Adipocyte (in vitro differentiated cells): ENCODE results near the gene KAT7.

ENCODE experiments used
- DNase-seq: peaks from one replicate; pipeline ENCODE4 v3.0.0-alpha.2; 2015; ENCODE audit warnings: low read depth
- H3K27me3 ChIP-seq: replicated peaks from 2 replicates; pipeline ENCODE4 v1.7.0; 2013; ENCODE audit warnings: mild to moderate bottlenecking, low read length, moderate library complexity; ENCODE audit not compliant: control insufficient read depth, insufficient read depth
- H3K36me3 ChIP-seq: 2 replicates; pipeline ENCODE4 v1.7.0; 2013; ENCODE audit warnings: low read length, mild to moderate bottlenecking, moderate library complexity; ENCODE audit not compliant: control insufficient read depth, insufficient read depth, severe bottlenecking
- H3K4me1 ChIP-seq: 2 replicates; pipeline ENCODE4 v1.7.0; 2013; ENCODE audit warnings: mild to moderate bottlenecking, low read length, moderate library complexity; ENCODE audit not compliant: control insufficient read depth, insufficient read depth
- H3K4me3 ChIP-seq: 2 replicates; pipeline ENCODE4 v1.7.0; 2013; ENCODE audit warnings: mild to moderate bottlenecking, low read length, moderate library complexity
- H3K9ac ChIP-seq: 2 replicates; pipeline ENCODE4 v1.7.0; 2013; ENCODE audit warnings: mild to moderate bottlenecking, low read length, moderate library complexity
- H3K9me3 ChIP-seq: 2 replicates; pipeline ENCODE4 v1.7.0; 2013; ENCODE audit warnings: mild to moderate bottlenecking, low read length, moderate library complexity; ENCODE audit not compliant: control insufficient read depth

Gene KAT7

DNA sequence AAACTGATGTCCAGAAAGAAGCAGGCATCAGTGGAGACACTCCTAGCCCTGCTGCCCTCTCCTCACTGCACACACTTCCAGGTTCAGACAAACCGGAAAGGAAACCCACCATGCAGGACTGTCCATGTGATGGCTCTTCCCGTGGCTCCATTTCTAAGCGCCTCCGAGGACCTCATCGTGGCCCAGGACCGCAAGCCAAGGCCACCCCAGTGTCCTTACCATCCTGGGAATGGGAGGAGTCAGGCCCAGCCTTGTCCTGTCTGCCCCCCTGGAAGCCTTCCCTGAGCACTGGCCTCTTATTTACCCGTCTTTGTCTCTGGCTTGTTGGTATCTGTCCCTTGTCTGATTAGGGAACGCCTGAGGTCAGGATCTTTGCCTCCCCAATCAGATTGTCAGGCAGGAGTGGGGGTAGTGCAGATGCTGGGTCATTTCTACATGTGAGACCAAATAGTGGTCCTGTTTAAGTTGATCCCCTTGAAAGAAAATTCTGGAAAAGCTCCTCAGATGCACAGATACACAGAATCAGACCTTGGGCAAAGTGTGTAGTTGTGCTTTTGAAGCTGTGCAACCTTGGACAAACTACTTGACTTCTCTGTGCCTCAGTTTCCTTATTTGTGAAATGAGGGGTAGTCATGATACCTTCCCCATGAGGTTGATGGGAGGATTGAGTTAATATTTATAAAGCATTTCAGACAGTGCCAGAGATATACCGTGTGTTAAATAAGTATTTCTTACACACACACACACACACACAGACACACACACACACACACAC is 58.6 kb downstream of the KAT7 start:
- Histone ChIP-seq H3K4me1 (peaks cover 16% of the 10 kb centered on the region), H3K27me3 (no peaks in the 10 kb centered on the region), H3K9ac (no peak overlapping the region), H3K36me3 (no peaks in the 10 kb centered on the region), H3K9me3 (no peaks in the 10 kb centered on the region), H3K4me3 (no peak overlapping the region)
- DNase-seq: no peak

DNA sequence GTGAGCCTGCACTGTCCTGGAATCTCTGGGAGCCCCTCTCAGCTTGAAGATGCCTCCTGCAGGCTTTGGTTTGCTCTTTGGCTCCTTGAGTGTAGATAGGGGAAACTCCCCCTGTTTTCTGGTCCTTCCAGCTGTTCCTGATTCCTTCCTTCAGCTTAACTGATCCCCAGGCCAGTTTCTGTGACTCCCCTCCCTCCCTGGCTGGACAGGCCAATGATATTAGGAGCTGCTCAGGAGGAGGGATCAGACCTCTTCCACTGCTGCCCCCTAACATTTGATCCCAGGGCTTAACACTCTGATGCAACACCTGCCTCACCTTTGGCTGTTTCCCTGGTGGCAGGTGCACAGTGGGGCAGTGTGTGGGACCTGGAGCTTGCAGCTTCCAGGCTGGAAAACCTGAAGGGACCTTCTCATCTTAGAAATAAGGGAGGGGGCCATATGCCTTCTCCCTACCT is 59.6 kb downstream of the KAT7 start, which contains the start of gene TAC4:
Gene TAC4 (minus strand): TSS at position 51 of the 455 bp plus-strand sequence. CDS start 52 bp downstream, outside the sequence.
- Histone ChIP-seq H3K4me3 (no peak within 1 kb of the TSS), H3K27me3 (no peaks in the 10 kb centered on the region), H3K9me3 (no peaks in the 10 kb centered on the region), H3K36me3 (no peaks in the 10 kb centered on the region), H3K9ac (no peak within 1 kb of the TSS), H3K4me1 (peaks cover 16% of the 10 kb centered on the region)
- no peak for DNase-seq

DNA sequence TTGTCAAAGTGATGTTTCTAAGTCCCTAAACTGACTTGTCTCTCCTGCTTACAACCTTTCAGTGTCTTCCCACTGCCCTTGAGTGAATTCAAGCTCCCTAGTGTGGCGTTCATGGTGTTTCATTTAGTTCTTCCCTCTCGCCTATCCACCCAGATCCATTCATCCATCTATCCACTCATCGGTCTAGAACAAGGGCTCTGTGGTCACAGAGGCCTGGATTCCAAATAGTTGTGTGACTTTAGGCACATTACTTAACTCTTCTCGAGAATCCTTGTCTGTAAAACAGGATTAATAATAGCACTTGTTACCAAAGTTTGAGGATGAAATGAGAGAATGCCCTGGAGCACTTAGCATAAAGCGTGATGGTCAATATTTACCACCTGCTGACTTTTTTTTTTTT is 60.3 kb downstream of the KAT7 start:
- DNase-seq: no peak
- Histone ChIP-seq H3K27me3 (peaks cover 1% of the 10 kb centered on the region), H3K9ac (no peak overlapping the region), H3K4me1 (peaks cover 16% of the 10 kb centered on the region), H3K4me3 (no peak overlapping the region), H3K36me3 (no peaks in the 10 kb centered on the region), H3K9me3 (no peaks in the 10 kb centered on the region)

DNA sequence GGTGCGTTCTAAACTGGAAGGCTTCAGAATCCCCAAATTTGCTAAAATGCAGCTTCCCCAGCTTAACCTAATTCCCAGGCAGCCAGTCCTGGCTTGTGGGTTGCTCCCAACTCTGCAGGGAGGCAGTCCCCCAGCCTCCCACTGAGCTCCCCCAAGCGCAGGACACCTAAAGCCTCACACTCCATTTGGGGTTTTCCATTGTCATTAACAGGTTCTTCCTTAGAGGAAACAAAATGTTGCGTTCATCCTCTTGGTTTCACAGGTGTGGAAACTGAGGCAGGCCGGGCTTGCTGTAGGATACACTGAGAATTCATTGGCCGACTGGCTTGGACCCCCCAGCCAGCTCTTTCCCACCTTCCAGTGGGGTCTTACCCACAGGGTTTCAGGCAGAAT is 61.7 kb downstream of the KAT7 start:
- Histone ChIP-seq H3K36me3 (no peaks in the 10 kb centered on the region), H3K9ac (no peak overlapping the region), H3K27me3 (peaks cover 4% of the 10 kb centered on the region), H3K4me1 (peaks cover 11% of the 10 kb centered on the region), H3K4me3 (no peak overlapping the region), H3K9me3 (no peaks in the 10 kb centered on the region)
- DNase-seq: no peak

DNA sequence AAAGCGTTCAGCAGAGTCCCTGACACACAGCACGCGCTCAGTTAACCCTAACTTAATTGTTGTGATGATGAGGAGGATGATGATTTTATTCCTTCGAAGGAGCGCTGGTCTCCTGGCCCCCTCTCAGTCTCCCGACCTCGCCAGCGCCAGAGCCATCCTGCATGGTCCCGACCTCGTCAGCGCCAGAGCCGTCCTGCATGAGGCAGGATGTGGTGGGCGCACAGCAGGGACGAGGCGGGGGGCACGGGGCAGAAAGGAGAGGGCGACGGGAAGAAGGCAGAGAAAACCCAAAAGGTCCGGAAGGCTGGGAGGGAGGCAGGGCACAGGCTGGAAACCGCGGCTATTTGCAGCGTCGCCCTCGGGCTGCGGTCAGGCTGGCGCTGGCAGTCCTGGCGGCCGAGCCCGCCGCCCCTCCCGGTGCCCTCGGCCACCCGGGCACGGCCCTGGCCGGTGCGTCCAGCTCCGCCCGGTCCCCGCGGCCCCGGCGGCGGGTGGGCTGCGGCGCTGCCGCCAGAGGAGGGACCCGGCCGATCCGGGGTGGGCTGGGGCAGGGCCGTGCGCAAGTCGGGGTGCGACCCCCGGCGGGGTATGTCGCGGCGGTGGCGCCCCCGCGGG is 62.4 kb downstream of the KAT7 start:
- H3K27me3 ChIP-seq: peaks cover 4% of the 10 kb centered on the region

DNA sequence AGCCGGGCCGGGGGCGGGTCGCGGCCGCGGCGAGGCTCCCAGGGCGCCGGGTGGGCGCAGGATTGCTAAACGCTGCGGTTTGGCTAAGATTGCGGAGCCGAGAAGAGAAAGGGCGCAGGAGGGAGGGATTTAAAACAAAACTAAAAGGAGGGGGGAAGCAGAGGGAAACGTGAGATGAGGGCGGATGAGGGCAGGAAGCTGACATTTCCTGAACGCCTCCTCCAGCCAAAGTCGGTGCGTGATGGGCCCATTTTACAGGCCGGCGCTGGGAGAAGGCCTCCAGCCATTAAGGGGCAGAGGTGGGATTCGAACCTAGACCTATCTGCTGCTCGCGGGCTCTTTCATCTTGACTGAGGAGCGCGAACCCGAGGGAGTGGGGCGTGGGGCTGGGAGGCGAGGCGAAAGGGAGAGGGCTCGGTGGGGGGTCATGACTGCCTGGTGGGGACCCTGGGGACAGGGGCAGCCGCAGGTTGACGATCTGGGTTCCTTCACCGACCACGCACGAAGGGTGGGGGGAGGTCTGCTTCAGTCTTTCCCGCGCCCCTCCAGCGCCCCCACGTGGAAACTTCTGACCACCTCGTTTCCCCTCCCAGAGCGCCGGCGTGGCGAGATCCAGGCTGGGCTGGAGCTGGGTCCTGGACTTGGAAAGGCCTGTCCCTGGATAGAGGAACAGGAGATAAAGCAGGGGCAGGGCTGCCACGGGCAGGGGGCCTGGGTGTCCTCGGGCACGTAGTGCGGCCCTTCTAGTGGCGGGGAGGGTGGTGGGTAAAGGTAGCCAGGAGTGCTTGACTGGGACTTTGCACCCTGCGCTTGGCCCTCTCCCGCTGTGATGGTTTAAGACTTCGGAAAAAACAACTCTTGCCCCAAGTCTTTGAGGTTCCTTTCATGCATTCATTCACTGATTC is 63.2 kb downstream of the KAT7 start:
- H3K27me3 ChIP-seq: peaks cover 4% of the 10 kb centered on the region
- no peaks in the 10 kb centered on the region for H3K9me3 ChIP-seq
- peaks cover 4% of the 10 kb centered on the region for H3K4me1 ChIP-seq
- peak; percentile 84 for DNase-seq
- peak overlapping the region; percentile 76 for H3K9ac ChIP-seq
- H3K4me3 ChIP-seq: peak overlapping the region; percentile 82
- no peaks in the 10 kb centered on the region for H3K36me3 ChIP-seq

More for the DNA sequence above, 62.4 kb downstream of the KAT7 start:
- H3K4me3 ChIP-seq: peak overlapping the region; percentile 82
- H3K36me3 ChIP-seq: no peaks in the 10 kb centered on the region
- no peaks in the 10 kb centered on the region for H3K9me3 ChIP-seq
- H3K4me1 ChIP-seq: peaks cover 4% of the 10 kb centered on the region
- H3K9ac ChIP-seq: peak overlapping the region; percentile 76
- peak; percentile 61 for DNase-seq

DNA sequence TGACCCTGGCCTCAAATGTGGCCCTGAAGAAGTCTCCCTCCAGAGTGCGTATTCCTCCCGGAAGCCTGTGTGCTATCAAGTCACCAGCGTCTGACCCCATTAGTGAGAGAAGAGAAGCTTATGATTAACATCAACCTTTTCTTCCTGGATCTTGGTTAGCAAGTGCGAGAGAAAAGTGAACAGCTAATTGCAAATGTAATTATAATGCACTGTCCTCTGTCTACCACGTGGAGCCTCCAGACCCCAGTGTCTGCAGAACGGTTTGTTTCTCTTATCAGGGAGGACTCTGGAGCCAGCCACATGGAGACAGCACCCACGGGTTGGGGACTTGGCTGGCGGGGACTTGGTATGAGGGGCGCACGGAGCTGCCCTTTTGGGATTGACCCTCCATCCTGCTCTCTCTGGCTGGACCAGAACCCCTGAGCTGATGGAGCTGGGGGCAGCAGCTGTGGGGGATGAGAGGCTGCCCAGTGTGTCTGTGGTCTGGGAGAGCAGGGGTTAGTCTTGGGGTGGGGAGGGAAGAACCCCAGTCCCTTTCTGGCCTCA is 65.1 kb downstream of the KAT7 start:
- Histone ChIP-seq H3K9me3 (no peaks in the 10 kb centered on the region), H3K36me3 (no peaks in the 10 kb centered on the region), H3K27me3 (peaks cover 4% of the 10 kb centered on the region), H3K4me1 (peaks cover 4% of the 10 kb centered on the region), H3K9ac (no peak overlapping the region), H3K4me3 (no peak overlapping the region)
- no peak for DNase-seq

DNA sequence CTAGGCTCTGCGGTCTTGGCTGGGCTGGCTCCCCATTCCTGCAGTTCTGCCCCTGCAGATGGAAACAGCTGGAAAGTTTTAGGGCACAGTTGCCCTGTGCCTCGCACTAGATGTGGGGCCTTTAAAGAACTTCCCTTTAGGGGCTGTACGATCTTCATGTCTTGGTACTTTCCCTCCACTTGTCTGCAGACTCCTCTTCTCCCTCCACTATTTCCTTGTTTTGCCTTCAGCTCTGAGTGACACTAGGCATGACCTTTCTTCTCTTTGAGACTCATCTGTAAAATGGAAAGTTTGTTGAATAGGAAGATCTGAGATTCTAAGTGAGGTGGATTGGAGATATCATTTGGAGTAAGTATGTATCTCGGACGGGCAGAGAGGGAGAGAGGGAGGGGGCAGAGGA is 65.6 kb downstream of the KAT7 start:
- no peak overlapping the region for H3K4me3 ChIP-seq
- H3K4me1 ChIP-seq: peaks cover 4% of the 10 kb centered on the region
- H3K9ac ChIP-seq: no peak overlapping the region
- no peaks in the 10 kb centered on the region for H3K9me3 ChIP-seq
- H3K27me3 ChIP-seq: peaks cover 4% of the 10 kb centered on the region
- DNase-seq: no peak
- no peaks in the 10 kb centered on the region for H3K36me3 ChIP-seq

DNA sequence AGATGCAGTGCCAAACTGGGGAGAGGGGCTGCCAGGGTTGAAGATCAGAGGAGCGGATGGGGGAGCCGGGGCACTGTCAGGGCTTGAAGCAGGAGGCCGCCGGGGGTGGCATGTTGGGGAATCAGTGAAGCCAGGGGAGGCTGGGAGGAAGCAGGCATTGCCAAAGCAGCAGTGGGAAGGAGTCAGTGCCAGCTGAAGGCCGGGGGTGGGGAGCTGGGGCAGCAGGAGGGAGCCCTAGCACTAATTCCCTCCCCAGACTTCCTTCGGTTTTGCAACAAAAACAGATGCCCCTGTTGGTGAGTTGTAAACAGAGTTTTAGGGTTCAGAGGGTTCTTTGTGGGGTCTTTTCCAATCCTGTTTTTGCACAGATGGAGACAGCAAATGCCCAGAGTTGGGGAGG is 70.3 kb downstream of the KAT7 start:
- Histone ChIP-seq H3K9me3 (no peaks in the 10 kb centered on the region), H3K4me1 (peaks cover 6% of the 10 kb centered on the region), H3K36me3 (no peaks in the 10 kb centered on the region), H3K9ac (no peak overlapping the region), H3K27me3 (peaks cover 2% of the 10 kb centered on the region), H3K4me3 (no peak overlapping the region)
- DNase-seq: no peak

DNA sequence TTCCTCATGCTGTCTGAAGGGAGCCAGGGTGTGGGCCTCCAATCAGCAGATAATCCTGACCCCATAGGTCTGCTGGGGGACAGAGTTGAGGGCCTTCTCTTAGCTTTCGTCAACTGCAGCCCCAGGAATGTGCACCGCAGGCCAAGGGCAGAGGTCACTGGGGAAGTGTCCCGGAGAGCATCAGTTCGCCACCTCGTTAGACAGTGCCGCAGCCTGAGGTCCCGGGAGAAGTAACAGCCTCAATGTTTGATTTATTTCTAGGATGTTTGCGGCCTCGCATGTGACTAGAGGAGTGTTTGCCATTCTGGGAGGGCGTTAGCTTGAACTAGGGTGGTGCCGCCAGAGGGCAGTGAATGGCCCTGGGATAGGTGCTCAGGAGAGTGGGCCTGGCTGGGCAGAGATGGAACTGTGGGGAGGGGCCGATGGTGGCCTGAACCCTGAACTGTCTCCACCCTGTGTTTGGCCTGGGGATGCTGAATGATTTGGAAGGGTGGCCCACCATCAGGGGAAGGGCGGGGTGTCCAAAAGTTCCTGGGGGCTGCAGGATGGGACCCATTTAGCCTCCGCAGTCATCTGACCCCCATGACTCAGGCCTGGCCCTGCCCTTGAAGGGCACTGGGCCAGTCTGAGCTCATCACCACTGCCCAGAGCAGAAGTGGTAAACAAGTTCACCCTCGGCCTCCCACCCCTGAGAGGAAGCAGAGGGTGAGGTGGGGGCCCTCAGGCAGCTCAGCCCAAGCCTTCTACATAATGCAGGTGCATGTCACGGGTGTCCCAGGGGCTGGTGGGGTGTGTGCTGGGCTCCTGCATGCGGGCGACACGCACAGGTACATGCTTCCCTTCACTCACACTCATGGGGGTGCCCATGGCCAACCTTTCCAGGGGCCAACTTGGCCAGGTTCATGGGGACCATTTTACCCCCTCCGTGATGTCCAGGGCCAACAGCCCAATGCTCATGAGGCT is 71.8 kb downstream of the KAT7 start:
- peaks cover 6% of the 10 kb centered on the region for H3K4me1 ChIP-seq
- H3K9me3 ChIP-seq: no peaks in the 10 kb centered on the region
- H3K27me3 ChIP-seq: no peaks in the 10 kb centered on the region
- no peak overlapping the region for H3K4me3 ChIP-seq
- H3K9ac ChIP-seq: no peak overlapping the region
- no peak for DNase-seq
- no peaks in the 10 kb centered on the region for H3K36me3 ChIP-seq
